ENCODE data around the gene ARHGAP10.
A peak's percentile ranks its signal among the peaks of the same experiment; 100 is the strongest.

The ARHGAP10 gene

DNA sequence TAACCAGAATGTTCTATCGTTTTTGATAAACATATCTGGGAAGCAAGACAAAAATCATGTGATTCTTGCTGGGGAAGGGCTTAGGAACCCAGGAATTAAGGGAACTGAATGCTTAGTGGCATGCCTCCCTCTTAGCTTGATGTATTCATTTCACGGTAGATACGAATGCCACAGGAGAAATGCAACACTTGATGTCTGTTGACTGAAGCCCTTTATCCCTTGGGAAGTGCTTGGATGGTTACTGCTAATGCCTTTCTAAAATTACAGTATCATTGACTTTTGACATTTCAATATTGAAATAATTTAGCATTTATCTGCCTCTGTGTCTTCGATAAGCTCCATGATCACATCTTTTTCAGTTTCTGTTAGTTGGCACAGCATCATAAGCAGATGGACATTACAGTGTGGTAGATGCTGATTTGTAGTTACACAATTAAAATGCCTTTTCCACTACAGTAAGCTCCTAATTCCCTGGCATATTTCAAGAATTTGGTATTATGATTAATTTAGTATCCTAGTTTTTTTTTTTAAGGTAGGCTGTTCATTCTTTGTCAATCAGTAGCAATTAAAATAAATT, 226.7 kb downstream of the ARHGAP10 start:
- peak; percentile 46 to 69 for DNase-seq

DNA sequence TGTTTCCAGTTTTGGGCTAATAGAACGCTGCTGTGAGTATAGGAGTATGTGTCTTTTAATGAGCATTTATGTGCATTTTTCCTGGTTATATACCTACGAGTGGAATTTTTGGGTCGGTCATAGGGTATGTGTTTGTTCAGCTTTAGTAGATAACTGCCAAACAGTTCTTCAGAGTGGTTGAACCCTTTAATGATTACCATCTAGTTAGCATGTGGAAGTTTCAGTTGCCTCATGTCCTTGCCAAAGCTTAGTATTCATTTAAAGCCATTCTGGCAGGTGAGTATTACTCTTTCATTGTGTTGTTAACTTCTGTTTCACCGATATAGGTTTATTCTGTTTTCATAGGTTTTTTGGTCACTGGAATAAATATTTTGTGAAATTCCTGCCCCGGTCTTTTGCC, 229.1 kb downstream of the ARHGAP10 start:
- no peak for DNase-seq

DNA sequence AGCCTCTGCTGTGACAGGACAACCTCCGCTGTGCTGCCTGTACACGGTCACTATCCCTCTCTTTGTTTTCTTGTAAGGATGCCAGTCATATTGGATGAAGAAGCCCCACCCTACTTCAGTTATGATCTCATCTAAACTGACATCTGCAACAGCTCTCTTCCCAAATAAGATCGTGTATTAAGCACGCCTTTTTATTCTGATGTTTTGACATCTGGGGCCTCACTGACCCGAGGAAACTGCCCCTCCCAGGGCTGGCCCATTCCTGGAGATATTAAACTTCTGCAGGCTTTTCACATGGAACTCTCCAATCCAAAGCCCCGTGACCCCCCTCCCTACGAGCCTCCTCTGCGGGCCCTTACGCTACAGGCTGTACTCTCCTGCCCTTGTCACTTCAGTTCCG, 232.0 kb downstream of the ARHGAP10 start:
- DNase-seq: no peak

DNA sequence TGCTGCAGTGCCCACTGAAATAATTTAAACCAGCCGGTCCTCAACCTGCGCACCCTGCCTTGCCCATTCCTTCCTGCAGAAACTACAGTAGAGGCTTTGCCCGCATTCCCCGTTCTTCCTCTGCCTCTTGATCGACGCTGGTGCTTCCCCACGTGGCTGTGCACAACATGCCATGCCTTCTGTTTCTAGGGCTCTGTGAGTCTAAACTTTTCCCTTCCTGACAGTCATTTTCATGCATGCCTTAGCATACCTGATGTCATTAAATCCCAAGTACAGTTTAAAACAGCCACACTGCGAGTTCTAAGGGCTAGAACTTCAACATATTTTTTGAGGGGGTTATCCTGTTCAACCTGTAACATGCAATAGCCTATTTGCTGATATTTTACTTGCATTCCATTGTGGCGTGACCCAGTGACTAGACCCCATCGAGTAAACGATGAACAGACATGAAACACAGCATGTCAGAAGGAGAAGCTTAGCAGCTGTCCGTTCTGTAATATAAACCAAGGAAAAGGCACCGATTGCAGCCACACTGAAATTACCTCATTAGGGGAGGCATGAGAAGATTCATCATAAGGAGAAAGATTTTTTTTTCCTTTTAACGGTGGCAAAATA, 232.5 kb downstream of the ARHGAP10 start:
- no peak for DNase-seq

DNA sequence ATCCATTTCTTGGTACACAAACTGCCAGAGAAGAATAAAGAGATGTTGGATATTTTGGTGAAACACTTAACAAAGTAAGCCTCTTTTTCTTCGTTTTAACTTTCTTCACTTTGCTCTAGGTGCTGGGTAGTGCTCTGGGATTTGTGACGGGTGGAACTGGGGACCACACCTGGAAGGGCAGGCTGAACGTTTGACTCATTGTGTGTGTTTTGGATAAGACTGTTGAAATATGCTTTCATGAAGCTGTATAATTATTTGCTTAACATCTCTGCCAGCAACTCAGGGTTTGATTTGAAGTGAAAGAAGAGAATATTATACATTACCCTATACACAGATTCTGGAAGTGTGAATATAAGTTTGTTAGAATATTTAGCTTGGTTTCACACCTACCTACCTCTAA, 233.2 kb downstream of the ARHGAP10 start:
- DNase-seq: no peak

DNA sequence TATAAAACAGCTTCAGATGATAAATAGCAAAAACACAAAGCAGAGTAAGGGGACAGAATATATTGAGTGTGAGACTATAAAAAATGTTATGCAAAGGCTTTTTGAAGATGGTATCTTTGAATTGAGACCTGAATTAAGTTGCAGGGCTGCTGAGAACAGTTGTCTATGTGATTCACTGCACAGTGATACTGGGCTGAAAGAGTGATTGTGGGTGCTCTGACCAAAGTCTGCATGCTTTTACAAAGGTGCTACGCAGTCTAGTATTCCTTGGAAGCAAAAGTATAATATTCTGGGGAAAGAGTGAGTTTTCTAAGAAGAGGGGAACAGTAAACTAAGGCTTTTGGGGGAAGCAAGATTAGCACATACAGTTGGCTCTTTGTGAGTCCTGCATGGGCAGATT, 234.0 kb downstream of the ARHGAP10 start:
- no peak for DNase-seq

DNA sequence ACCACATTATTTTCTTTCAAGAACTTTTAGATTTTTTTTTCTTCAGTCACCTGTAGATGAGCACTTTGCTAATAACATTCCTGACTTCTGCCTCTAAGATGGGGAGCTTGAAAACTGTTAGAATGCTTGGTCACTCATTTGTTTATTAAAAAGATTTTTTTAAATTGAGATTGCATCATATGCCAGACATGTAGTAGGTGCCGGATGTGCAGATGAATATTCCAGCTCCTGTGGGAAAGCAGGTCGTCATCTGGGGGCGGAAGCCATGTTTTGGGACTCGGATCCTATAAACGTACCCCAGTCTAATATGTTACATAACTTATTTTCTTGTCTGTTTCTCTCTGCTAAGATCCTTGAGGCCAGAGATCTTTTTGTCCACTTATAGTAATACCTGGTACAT, 236.8 kb downstream of the ARHGAP10 start:
- DNase-seq: no peak

DNA sequence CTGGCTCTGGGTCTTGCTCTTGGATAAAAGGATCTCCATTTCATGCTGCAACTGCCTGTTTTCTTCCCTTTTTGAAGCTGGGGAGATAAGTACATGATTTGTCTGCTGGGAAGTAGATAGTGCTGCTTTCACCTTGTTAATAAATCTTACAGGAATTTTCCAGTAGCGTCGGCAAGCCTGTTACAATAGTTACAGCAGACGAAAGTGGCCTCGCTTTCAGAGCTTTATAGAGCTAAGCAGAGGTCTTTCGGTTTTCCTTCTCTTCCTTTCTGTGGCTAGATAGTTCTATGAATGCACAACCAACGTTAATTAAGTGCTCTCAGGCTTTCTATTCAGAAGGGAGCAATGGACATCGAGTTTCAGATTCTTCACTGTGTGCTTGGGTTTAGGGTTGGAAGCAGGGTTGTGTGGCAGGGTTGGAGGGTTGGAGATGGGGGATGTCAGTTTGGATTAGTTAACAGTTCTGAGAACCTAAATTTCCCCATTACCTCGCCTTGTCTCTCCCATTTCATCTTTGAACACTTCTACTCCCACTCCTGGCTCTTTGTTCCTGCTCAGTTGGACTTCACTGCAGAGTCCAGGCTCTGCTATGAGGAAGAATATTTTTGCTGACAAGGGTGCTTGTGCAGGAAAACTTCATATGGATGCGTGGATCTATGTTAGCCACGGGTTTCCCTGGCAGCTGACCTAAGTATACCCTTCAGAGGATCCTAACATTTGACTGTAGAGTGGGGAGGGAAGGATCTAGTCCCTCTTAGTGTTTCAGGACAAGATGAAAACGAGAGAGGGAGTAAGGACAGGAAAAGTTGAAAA, 237.9 kb downstream of the ARHGAP10 start:
- DNase-seq: no peak

DNA sequence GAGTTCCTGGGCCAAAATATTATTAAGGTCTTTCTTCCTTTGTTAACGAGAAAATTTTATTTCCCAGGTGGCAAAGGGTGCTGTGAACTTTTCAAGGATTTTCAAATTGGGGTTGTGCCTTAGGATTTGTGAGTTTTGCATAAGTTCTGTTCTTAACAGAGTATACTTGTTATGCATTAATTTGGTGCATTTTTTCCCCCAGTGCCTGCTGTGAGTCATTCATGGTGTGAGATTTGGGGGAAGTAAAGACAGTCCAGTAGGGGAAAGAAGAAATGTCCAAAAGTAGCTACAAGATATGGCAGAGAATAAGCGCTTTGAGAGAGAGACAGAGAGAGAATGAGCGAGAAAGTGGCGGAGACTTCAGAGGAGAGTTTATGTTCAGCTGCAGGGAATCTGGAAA, 239.2 kb downstream of the ARHGAP10 start:
- no peak for DNase-seq

DNA sequence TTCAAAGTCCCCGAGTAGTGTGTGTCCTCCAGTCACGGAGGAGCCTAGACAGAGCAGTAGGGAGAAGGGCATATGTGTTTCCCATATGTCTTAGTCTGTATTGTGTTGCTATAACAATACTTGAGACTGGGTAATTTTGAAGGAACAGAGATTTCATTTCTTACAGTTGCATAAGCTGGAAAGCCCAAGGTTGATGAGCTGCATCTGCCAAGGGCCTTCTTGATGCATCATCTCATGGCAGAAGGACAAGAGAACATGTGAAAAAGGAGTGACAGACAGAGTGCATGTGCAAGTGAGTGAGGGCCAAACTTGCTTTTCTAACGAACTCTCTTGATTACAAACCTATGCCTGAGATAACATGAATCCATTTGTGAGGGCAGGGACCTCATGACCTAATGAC, 243.4 kb downstream of the ARHGAP10 start:
- DNase-seq: peak in 1 of 2 experiments; percentile 17

DNA sequence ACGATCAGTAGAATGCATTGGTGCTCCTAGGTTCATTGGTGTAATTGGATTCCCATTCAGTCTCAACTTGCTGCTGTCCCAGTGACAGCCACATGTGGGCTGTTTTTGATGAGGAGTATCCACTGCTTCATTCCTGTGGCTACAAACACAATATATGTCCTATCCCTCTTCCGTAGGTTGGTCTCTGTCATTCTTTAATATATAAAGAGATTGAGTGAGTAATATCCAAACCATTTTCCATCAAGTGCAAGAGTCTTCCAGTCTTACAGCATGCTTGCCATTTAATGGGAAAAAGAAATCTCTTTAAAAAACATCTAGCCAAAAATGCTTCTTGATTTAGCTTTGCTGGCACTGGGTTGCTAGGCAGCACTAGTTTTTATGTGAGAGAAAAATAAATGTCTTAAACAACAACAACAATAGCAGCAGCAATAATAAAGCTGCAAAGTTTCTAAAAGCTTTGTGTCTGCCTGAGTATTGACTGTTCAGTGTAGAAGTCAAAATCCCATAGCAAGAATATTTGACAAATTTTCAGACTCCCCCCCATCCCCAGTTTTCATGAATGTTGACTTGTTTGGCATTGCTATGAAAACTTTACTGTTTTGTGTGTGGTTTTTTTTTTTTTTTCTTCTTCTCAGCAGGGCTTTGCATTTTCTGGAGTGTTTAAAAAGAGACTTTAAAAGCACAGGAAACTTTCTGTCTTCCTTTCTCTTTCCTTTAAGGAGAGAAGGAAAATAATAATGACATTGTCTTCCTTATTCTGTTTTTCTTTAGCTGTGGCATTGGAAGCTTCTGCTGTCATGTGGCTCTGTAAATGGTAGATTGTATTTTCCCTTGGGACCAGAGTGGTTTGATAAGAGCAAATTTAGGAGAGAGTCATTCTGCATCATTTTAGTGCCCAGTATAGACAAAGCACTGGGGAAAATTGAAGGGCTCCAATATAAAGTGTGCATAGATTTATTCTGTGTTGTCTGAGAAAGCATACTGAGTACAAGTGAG, 244.3 kb downstream of the ARHGAP10 start:
- DNase-seq: no peak

DNA sequence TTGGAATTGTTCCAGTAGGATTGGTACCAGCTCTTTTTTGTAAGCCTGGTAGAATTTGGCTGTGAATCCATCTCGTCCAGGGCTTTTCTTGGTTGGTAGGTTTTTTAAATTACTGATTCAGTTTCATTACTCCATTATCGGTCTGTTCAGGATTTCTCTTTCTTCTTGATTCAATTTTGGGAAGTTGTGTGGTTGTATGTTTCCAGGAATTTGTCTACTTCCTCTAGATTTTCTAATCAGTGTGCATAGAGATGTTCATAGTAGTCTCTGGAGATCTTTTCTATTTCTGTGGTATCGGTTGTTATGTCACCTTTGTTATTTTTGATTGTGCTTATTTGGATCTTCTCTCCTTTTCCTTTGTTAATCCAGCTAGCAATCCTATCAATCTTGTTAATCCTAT, 248.7 kb downstream of the ARHGAP10 start:
- DNase-seq: peak in 1 of 2 experiments; percentile 44

DNA sequence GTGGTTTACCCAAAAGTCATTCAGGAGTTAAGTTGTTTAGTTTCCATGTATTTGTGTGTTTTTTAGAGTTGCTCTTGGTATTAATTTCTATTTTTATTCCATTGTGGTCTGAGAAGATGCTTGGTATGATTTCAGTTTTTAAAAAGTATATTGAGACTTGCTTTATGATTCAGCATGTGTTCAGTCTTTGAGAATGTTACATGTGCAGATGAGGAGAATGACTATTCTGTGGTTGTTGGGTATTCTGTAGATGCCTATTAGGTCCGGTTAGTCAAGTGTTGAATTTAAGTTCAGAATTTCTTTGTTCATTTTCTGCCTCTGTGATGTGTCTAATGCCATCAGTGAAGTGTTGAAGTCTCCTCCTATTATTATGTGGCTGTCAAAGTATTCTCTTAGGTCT, 249.4 kb downstream of the ARHGAP10 start:
- DNase-seq: no peak

DNA sequence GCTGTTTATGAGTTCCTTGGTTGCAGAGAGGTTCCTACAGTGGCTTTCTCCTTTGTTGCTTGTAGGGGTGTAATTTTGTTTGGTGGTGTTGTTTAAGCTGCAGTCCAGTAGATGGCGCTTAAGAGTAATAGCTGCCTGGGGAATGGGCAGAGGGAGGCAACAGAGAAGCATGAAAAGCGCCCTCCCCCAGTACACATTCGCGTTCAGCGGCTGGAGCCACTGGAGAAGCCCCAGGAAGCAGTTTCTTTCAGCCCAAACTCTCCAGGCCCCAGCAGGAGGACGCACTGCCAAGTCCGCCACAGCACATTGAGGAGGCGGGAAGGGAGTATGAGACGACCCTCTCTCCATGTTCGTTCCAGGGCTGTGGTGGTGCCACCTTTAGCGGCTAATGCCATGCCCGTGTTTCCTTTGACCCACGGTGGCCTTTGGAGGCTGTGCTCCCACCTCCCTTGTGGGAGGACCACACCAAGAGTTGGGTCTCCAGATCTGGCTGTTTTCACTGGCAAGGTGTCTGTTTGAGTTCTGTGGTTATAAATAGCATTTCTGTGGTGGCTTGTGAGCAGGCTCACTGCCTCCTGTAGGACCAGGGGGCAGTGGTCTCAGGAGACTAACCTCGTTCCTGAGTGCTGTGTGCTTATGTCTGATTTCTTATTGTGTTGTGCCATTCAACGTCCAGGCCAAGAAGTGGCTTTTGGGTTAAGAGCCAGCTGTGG, 252.3 kb downstream of the ARHGAP10 start:
- peak; percentile 78 to 87 for DNase-seq

DNA sequence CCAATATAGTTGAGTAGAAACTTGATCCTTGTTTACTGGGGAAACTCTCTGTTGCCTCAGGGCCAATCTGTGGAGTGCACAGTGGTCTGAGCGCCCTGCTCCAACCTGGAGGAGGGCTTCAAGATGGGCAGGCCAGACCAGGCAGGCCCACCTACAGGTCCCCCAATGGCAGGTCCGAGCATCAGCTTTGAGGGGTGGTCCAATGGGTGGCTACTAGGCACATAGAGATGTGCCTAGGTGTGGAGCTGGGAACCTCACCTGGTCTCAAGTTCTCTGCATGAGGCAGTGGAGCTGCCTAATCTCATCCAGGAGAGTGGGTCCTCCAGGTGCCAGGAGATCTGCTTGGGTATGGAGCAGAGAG, 252.9 kb downstream of the ARHGAP10 start:
- peak in 1 of 2 experiments; percentile 49 for DNase-seq

DNA sequence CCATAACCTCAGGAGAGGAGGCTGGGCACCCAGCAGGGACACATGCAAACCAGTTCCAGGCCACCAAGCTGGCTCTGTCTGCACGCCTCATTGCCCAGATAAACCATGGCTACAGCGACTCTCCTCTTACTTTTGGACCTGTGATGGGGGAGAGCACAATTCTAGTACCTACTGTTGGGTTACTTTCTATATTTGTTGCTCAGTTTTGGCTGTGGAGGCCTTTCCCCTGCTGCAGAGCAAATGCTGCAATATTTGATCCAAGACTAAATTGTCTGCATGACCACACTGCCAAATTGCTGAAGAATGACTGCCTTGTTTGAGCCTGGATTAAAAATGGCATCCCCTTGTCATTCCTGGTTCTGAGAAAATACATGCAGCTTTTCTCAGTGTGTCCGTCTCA, 253.5 kb downstream of the ARHGAP10 start:
- peak; percentile 61 to 89 for DNase-seq

DNA sequence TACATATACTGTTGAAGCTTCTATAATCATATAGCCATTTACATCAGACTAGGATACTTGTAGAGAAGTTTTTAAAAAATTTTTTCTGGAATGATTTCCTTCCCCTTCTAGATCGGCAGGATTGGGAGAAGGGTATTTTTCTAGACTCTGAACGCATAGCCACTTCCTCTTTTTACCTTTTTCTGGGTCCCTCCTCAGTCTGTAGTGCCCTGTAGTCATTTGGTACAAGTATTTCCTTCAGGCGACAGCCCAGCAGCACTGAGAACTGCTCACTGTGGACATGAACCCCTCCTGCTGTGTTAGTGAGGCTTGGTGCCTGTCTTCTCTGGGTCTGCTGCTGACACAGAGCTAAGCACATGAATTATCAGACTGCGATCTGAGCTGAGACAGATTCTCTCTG, 255.4 kb downstream of the ARHGAP10 start:
- no peak for DNase-seq

DNA sequence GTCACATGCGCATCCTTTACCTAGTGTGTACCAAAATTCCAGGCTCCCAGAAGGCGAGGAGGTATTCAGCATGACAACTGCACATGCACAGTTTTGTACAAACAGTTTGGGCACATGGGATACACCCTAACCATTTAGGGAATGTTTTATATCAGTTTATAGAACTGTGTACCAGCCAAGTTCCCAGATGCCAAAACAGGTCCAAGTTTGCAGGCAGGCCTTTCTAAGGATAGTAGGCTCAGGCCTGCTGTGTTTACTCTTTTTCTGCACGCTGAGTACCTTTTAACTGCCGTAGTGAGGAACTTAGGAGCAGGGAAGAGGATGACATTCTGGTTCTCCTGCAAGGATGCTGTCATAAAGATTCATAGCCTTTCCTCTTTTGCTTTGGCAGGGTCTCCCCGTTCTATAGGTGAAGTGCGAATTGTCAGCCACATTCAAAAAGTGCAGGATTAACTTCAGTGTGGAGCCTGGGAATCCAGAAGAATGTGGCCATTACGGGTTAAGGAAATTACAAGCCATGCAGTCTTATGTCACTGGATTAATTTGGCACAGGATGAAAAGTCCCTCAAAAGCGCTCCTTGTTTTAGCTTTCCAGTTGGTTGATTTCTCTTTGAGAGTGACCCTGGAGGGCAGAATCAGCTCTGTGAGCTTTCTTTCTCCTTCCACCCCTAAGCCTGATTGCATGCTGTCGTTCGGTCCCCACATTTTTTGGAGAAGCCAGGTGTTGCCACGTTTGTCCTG, 259.8 kb downstream of the ARHGAP10 start:
- no peak for DNase-seq

DNA sequence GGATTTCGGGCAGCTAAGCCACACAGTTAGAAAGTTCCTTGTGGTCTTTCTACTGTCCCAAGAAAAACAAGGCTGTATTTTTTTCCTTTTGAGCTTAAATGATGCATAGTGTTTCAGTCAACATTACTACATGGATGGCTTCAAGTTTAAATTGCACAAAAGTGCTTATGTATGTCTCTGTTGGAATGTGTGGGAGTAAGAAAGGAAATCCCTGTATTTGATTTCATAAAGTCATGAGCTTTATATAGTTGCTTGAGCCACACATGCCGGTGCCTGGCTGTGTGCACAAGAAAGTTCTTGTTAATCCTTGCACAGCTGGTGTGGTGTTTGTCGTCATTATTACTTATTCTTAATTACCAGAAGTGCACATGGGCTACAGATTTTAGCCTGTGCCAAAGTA, 262.2 kb downstream of the ARHGAP10 start:
- DNase-seq: peak in 1 of 2 experiments; percentile 43

DNA sequence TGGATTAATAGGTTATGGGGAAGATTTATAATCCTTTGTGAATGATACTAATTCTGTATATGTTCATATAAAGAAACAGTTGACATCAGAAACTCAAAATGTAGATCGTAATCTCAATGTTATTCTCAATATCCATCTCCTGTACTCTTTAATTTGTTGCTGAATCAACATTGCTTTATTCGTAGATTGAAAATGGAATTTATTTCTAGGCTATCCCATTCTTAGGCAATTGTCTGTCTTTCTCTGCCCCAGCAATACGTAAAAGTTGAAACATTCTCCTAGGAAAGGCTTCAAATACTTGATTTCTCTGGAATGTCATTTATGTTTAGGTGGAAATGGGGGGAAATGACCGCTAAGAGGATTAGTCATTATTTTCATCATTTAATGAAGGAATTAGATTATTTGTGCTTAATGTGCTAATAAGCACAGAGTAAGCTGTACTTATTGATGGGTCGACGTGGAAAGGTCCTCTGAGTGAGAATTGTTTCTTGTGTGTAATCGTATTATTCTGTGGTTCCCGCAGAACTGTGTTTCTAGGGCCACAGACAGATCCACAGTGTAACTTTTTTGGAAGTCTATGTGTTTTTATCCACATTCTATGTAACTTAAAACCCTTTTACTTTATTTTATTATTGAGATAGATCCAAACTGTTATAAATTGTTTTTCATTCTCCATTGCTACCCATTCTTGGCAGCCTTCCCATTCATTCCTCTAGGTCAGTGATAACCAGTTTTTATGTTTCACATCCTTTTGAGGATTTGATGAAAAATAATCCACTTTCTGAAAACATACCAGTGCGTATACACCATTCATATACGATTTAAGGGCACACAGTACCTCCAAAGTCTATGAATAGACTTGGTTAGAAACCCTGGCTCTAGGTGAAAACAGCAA, 262.9 kb downstream of the ARHGAP10 start:
- no peak for DNase-seq

DNA sequence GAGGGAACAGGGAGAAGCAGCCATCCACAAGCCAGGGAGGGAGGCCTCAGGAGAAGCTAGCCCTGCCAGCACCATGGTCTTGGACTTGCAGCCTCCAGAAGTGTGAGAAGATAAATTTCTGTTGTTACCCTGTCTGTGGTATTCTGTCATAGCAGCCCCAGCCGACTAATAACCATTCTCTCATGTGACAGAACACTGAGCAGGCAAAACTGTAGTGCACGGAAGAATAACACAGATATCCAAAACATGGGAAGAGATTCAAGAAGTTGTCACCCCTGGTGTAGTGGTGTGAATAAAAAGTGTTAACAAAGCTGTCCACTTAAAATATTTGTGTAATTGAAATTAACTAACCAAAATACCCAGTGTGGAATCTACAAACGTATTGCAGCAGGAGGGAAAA, 265.0 kb downstream of the ARHGAP10 start:
- DNase-seq: no peak

Data from NCI-H446 (cell line).